HG02763 (cell line): ENCODE data around the gene KCNJ12.

Source experiments
- ATAC-seq: cut with Tn5 transposase; IDR thresholded peaks from one replicate; pipeline ENCODE4 v1.9.1; 2021; ENCODE audit warnings: mild to moderate bottlenecking, moderate library complexity; ENCODE audit not compliant: unreplicated experiment

The KCNJ12 gene

GRCh38 chr17:21365016-21365415 lies 11.1 kb upstream of the KCNJ12 start:
- ATAC-seq, result no peak

- no peak for ATAC-seq
Measured at GRCh38 chr17:21368545-21369246, 7.5 kb upstream of the KCNJ12 start.

GRCh38 chr17:21369395-21369794 lies 6.8 kb upstream of the KCNJ12 start:
- no peak for ATAC-seq

GRCh38 chr17:21370430-21370829 lies 5.7 kb upstream of the KCNJ12 start:
- ATAC-seq, result no peak

- ATAC-seq, result no peak
Measured at GRCh38 chr17:21371511-21372081, 4.6 kb upstream of the KCNJ12 start.

GRCh38 chr17:21372256-21372954 lies 3.8 kb upstream of the KCNJ12 start:
- no peak for ATAC-seq

- ATAC-seq, result no peak
Measured at GRCh38 chr17:21373036-21373435, 3.1 kb upstream of the KCNJ12 start.

GRCh38 chr17:21373696-21374440 lies 2.3 kb upstream of the KCNJ12 start:
- ATAC-seq, result no peak

GRCh38 chr17:21374441-21375161 lies 1.6 kb upstream of the KCNJ12 start:
- no peak for ATAC-seq

GRCh38 chr17:21375162-21375560 lies 996 bp upstream of the KCNJ12 start:
- no peak for ATAC-seq

- no peak for ATAC-seq
Measured at GRCh38 chr17:21375757-21376080, 438 bp upstream of the KCNJ12 start.

GRCh38 chr17:21376759-21377690 lies 868 bp downstream of the KCNJ12 start:
- no peak for ATAC-seq

GRCh38 chr17:21377705-21378396 lies 1.7 kb downstream of the KCNJ12 start:
- no peak for ATAC-seq

- ATAC-seq, result no peak
Measured at GRCh38 chr17:21378553-21378952, 2.4 kb downstream of the KCNJ12 start.

- ATAC-seq, result no peak
Measured at GRCh38 chr17:21379080-21379711, 3.0 kb downstream of the KCNJ12 start.

- no peak for ATAC-seq
Measured at GRCh38 chr17:21380659-21381058, 4.5 kb downstream of the KCNJ12 start.

GRCh38 chr17:21381076-21381706 lies 5.0 kb downstream of the KCNJ12 start:
- ATAC-seq, result no peak
